ENCODE results near the gene PLAAT3. TPM values are rescaled to one million over a fixed set of nuclear protein-coding genes. Genes with fewer than 3 reads are reported as not detected.
A peak's percentile ranks its signal among the peaks of the same experiment; 100 is the strongest.
"Not testable (repeated sequence)": the region's sequence is repeated elsewhere in the genome, so short reads cannot be mapped to it uniquely, and the experiment has no call there.

PLAAT3 gene
- total RNA-seq, 4 donors from 2014 or later: 0.57 to 15.4 (median 4.5) TPM

- intact Hi-C loops (cut with DNase I): no loop called here
- no peak for DNase-seq
- H3K4me3 ChIP-seq: no peak overlapping the region
- no peaks in the 10 kb centered on the region for H3K4me1 ChIP-seq
- no peak for TF ChIP-seq CTCF (IDR thresholded peaks at IDR 0.05)
- TF ChIP-seq POLR2A (IDR thresholded peaks at IDR 0.05): no peak
- H3K27me3 ChIP-seq: no peaks in the 10 kb centered on the region
- H3K36me3 ChIP-seq: peaks cover 0 to 38% (median 0%) of the 10 kb centered on the region in 3 donors
- no peak overlapping the region for H3K27ac ChIP-seq
- 79 to 86% methylated on average over 4 to 18 of the region's 18 CpGs for WGBS, 2 donors
- no peaks in the 10 kb centered on the region for H3K9me3 ChIP-seq
These were observed 24.0 kb downstream of the PLAAT3 start for GRCh38 chr11:63590024-63590788.

- Histone ChIP-seq H3K9me3 (no peaks in the 10 kb centered on the region), H3K4me3 (no peak overlapping the region), H3K4me1 (no peaks in the 10 kb centered on the region), H3K27ac (no peak overlapping the region), H3K27me3 (no peaks in the 10 kb centered on the region), H3K36me3 (peaks cover 0 to 39% (median 0%) of the 10 kb centered on the region in 3 donors)
- WGBS, 2 donors: 68 to 80% methylated on average over 3 of the region's 3 CpGs
- no peak for TF ChIP-seq POLR2A (IDR thresholded peaks at IDR 0.05)
- no peak for DNase-seq
- intact Hi-C loops (cut with DNase I): no loop called here
These were observed 25.2 kb downstream of the PLAAT3 start for GRCh38 chr11:63589000-63589399.

- H3K9me3 ChIP-seq: peaks cover 0 to 2% (median 0%) of the 10 kb centered on the region in 3 donors
- no peak overlapping the region for H3K27ac ChIP-seq
- H3K36me3 ChIP-seq: peaks cover 0 to 53% (median 0%) of the 10 kb centered on the region in 3 donors
- DNase-seq: no peak
- WGBS, 2 donors: 89 to 90% methylated on average over 6 of the region's 6 CpGs
- no peak for TF ChIP-seq POLR2A (IDR thresholded peaks at IDR 0.05)
- TF ChIP-seq CTCF (IDR thresholded peaks at IDR 0.05): no peak
- H3K4me3 ChIP-seq: no peak overlapping the region
- intact Hi-C loops (cut with DNase I): no loop called here
- no peaks in the 10 kb centered on the region for H3K4me1 ChIP-seq
- H3K27me3 ChIP-seq: no peaks in the 10 kb centered on the region
These were observed 27.6 kb downstream of the PLAAT3 start for GRCh38 chr11:63586451-63587166.

GRCh38 chr11:63583357-63583677 is 30.9 kb downstream of the PLAAT3 start:
- TF ChIP-seq POLR2A (IDR thresholded peaks at IDR 0.05) (no peak), CTCF (IDR thresholded peaks at IDR 0.05) (no peak)
- intact Hi-C loops (cut with DNase I): no loop called here
- H3K27ac ChIP-seq: peak overlapping the region in 1 of 4 donors; percentile 16

GRCh38 chr11:63581224-63581623 is 33.0 kb downstream of the PLAAT3 start:
- H3K4me3 ChIP-seq; DNase-seq; H3K4me1 ChIP-seq; H3K27me3 ChIP-seq; H3K27ac ChIP-seq; intact Hi-C loops (cut with DNase I): not testable (repeated sequence)
- Histone ChIP-seq H3K36me3 (peaks cover 0 to 36% (median 0%) of the 10 kb centered on the region in 3 donors), H3K9me3 (peaks cover 0 to 22% (median 9%) of the 10 kb centered on the region in 3 donors)
- WGBS, 2 donors: 82 to 89% methylated on average over 7 of the region's 7 CpGs

More at GRCh38 chr11:63583357-63583677, 30.9 kb downstream of the PLAAT3 start:
- H3K9me3 ChIP-seq: peaks cover 0 to 22% (median 9%) of the 10 kb centered on the region in 3 donors
- DNase-seq: no peak
- H3K4me3 ChIP-seq: no peak overlapping the region
- H3K4me1 ChIP-seq: no peaks in the 10 kb centered on the region
- H3K27me3 ChIP-seq: no peaks in the 10 kb centered on the region
- peaks cover 0 to 46% (median 0%) of the 10 kb centered on the region in 3 donors for H3K36me3 ChIP-seq

GRCh38 chr11:63578882-63579281 is 35.4 kb downstream of the PLAAT3 start:
- Histone ChIP-seq H3K36me3 (peaks cover 0 to 26% (median 0%) of the 10 kb centered on the region in 3 donors), H3K4me1 (peaks cover 0 to 16% (median 13%) of the 10 kb centered on the region in 3 donors), H3K9me3 (peaks cover 0 to 22% (median 9%) of the 10 kb centered on the region in 3 donors)
- DNase-seq; intact Hi-C loops (cut with DNase I); H3K27ac ChIP-seq; H3K4me3 ChIP-seq; H3K27me3 ChIP-seq: not testable (repeated sequence)
- WGBS, 2 donors: 91 to 92% methylated on average over 2 to 3 of the region's 3 CpGs
